Upper lobe of left lung (tissue), 6 donors: Measurements from ENCODE around the gene CDH12. TPM values are rescaled to one million over a fixed set of nuclear protein-coding genes. Genes with fewer than 3 reads are reported as not detected.

Experiments
- ATAC-seq, 2 donors: fragments of 200-7000 bp; cut with Tn5 transposase; one replicate each; pipeline ENCODE4 v1.9.1; 2022; ENCODE audit warnings: mild to moderate bottlenecking in 2 of 2, moderate library complexity in 2 of 2; ENCODE audit not compliant: low FRiP score in 2 of 2
- DNase-seq, 2 donors: peaks; one replicate each; pipeline ENCODE4 v3.0.0-alpha.2; 2019 to 2020
- H3K27ac ChIP-seq, 4 donors: fragments of 200-600 bp; sonication (generic); one replicate each; pipeline ENCODE4 v1.5.1; 2016 to 2019
- H3K27me3 ChIP-seq, 4 donors: fragments of 200-600 bp; sonication (generic); one replicate each; pipeline ENCODE4 v1.5.1; 2017 to 2019
- H3K36me3 ChIP-seq, 4 donors: fragments of 200-600 bp; sonication (generic); one replicate each; pipeline ENCODE4 v1.5.1; 2016 to 2019
- H3K4me1 ChIP-seq, 4 donors: fragments of 200-600 bp; sonication (generic); one replicate each; pipeline ENCODE4 v1.5.1; 2018 to 2019
- H3K4me3 ChIP-seq, 4 donors: fragments of 200-600 bp; sonication (generic); one replicate each; pipeline ENCODE4 v1.5.1; 2017 to 2019; ENCODE audit warnings: mild to moderate bottlenecking in 2 of 4, moderate library complexity in 1 of 4
- H3K9me3 ChIP-seq, 4 donors: fragments of 200-600 bp; sonication (generic); one replicate each; pipeline ENCODE4 v1.5.1; 2018 to 2019
- CTCF ChIP-seq, 6 experiments: fragments of 450-650 bp in 4 of 6; fragments of 200-600 bp in 2 of 6; sonication (generic) in 2 of 6; IDR thresholded peaks; one replicate each; pipeline ENCODE4 v1.5.1; 2016 to 2019; ENCODE audit warnings: antibody characterized with exemption in 6 of 6
- EP300 ChIP-seq, 4 donors: sonication (generic); formaldehyde crosslinking; IDR thresholded peaks; one replicate each; pipeline ENCODE4 v1.5.1; 2017; ENCODE audit warnings: antibody characterized with exemption in 4 of 4, control low read depth in 2 of 4
- POLR2A ChIP-seq, 4 donors: fragments of 450-650 bp; IDR thresholded peaks; one replicate each; pipeline ENCODE4 v1.5.1; 2016 to 2017; ENCODE audit warnings: antibody characterized with exemption in 4 of 4, mild to moderate bottlenecking in 2 of 4
- POLR2AphosphoS5 ChIP-seq, 2 donors: sonication (generic); formaldehyde crosslinking; IDR thresholded peaks; one replicate each; pipeline ENCODE4 v1.5.1; 2017; ENCODE audit warnings: antibody characterized with exemption in 2 of 2
- WGBS, 2 donors: methylation state at CpG; one replicate each; pipeline ENCODE4 v1.1.5; 2017 to 2018; 5-methylcytosine and 5-hydroxymethylcytosine counted together
- total RNA-seq, 6 donors: library from RNA; depleted of rRNA in 4 of 6; stranded (reverse); fragments of >200 nt in 4 of 6; gene quantifications; one replicate each; pipeline versions ENCODE4 v1.1.0 to v1.2.1, GENCODE V29; 2016 to 2021
- donor health status: DM: no; HTN: no; CAD: no; lungs with moderate emphysema.
- donor health status: DM: no; HTN: yes; CAD: no; lungs with severe emphysema.

The CDH12 gene
- total RNA-seq, 6 donors from 2014 or later = 0.10 to 0.49 TPM; not detected in 4

- H3K27me3 ChIP-seq = no peaks in the 10 kb centered on the region
- no peak for DNase-seq
- no peak overlapping the region for H3K27ac ChIP-seq
- no peaks in the 10 kb centered on the region for H3K36me3 ChIP-seq
- TF ChIP-seq EP300 (IDR thresholded peaks at IDR 0.05) (no peak), POLR2A (IDR thresholded peaks at IDR 0.05) (no peak), POLR2AphosphoS5 (IDR thresholded peaks at IDR 0.05) (no peak), CTCF (IDR thresholded peaks at IDR 0.05) (no peak)
- H3K4me3 ChIP-seq = no peak overlapping the region
- ATAC-seq = no peak
- 59 to 69% methylated on average over 3 of the region's 3 CpGs for WGBS, 2 donors
- H3K4me1 ChIP-seq = peaks cover 0 to 9% (median 0%) of the 10 kb centered on the region in 4 donors
- H3K9me3 ChIP-seq = no peaks in the 10 kb centered on the region
Observed at GRCh38 chr5:22850981-22851380, 2.2 kb downstream of the CDH12 start.

GRCh38 chr5:22846693-22847092 is 6.5 kb downstream of the CDH12 start:
- Histone ChIP-seq H3K9me3 (no peaks in the 10 kb centered on the region), H3K27me3 (no peaks in the 10 kb centered on the region), H3K27ac (no peak overlapping the region), H3K4me3 (no peak overlapping the region), H3K36me3 (no peaks in the 10 kb centered on the region), H3K4me1 (no peaks in the 10 kb centered on the region)
- WGBS, 2 donors = 91 to 93% methylated on average over 2 of the region's 2 CpGs
- ATAC-seq (no peak), DNase-seq (no peak)
- TF ChIP-seq POLR2AphosphoS5 (IDR thresholded peaks at IDR 0.05) = no peak
- TF ChIP-seq POLR2A (IDR thresholded peaks at IDR 0.05) = no peak
- no peak for TF ChIP-seq CTCF (IDR thresholded peaks at IDR 0.05)
- no peak for TF ChIP-seq EP300 (IDR thresholded peaks at IDR 0.05)

GRCh38 chr5:22844636-22845035 is 8.5 kb downstream of the CDH12 start:
- Histone ChIP-seq H3K27me3 (no peaks in the 10 kb centered on the region), H3K9me3 (no peaks in the 10 kb centered on the region), H3K36me3 (no peaks in the 10 kb centered on the region), H3K27ac (no peak overlapping the region), H3K4me1 (no peaks in the 10 kb centered on the region), H3K4me3 (no peak overlapping the region)
- TF ChIP-seq EP300 (IDR thresholded peaks at IDR 0.05) = no peak
- TF ChIP-seq POLR2AphosphoS5 (IDR thresholded peaks at IDR 0.05) = no peak
- TF ChIP-seq CTCF (IDR thresholded peaks at IDR 0.05) = no peak
- no peak for TF ChIP-seq POLR2A (IDR thresholded peaks at IDR 0.05)
- 78 to 88% methylated on average over 2 of the region's 2 CpGs for WGBS, 2 donors
- DNase-seq = no peak
- ATAC-seq = no peak

- no peak for DNase-seq
- WGBS, 2 donors = 69 to 81% methylated on average over 1 of the region's 1 CpG
Observed at GRCh38 chr5:22844155-22844554, 9.0 kb downstream of the CDH12 start.

More at GRCh38 chr5:22844155-22844554, 9.0 kb downstream of the CDH12 start:
- no peaks in the 10 kb centered on the region for H3K36me3 ChIP-seq
- H3K27ac ChIP-seq = no peak overlapping the region
- ATAC-seq = no peak
- H3K4me3 ChIP-seq = no peak overlapping the region
- TF ChIP-seq CTCF (IDR thresholded peaks at IDR 0.05) (no peak), EP300 (IDR thresholded peaks at IDR 0.05) (no peak), POLR2A (IDR thresholded peaks at IDR 0.05) (no peak), POLR2AphosphoS5 (IDR thresholded peaks at IDR 0.05) (no peak)
- no peaks in the 10 kb centered on the region for H3K9me3 ChIP-seq
- H3K4me1 ChIP-seq = no peaks in the 10 kb centered on the region
- H3K27me3 ChIP-seq = no peaks in the 10 kb centered on the region
